ENCODE measurements around the gene MCUB. TPM values are rescaled to one million over a fixed set of nuclear protein-coding genes. Genes with fewer than 3 reads are reported as not detected.
"Not testable (repeated sequence)": the region's sequence is repeated elsewhere in the genome, so short reads cannot be mapped to it uniquely, and the experiment has no call there.

Gene MCUB
- polyA plus RNA-seq, 1 donor from 2014 or later, result 151 TPM

DNA sequence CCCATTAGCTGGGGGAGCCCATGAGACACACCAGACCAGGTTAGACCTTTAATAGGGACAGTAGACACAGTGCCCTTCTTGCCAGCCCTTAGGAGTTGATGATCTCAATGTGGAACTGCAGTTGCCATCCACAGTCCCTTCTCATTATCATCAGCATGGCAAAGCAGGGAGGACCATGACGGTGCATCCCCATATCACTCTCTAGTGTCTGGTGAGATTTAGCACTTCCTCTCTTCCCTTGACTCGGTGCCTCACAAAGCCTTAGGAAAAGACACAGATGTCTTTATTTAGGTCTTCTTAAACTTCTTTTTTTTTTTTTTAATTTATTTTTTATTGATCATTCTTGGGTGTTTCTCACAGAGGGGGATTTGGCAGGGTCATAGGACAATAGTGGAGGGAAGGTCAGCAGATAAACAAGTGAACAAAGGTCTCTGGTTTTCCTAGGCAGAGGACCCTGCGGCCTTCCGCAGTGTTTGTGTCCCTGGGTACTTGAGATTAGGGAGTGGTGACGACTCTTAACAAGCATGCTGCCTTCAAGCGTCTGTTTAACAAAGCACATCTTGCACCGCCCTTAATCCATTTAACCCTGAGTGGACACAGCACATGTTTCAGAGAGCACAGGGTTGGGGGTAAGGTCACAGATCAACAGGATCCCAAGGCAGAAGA lies 36.5 kb downstream of the MCUB start:
- Mint-ChIP-seq H3K4me1 (peaks cover 5 to 14% (median 8%) of the 10 kb centered on the region in 3 donors), H3K36me3 (peaks cover 13% of the 10 kb centered on the region)
- H3K9me3 Mint-ChIP-seq, H3K4me3 Mint-ChIP-seq, H3K27me3 Mint-ChIP-seq, H3K27ac Mint-ChIP-seq: not testable (repeated sequence)

DNA sequence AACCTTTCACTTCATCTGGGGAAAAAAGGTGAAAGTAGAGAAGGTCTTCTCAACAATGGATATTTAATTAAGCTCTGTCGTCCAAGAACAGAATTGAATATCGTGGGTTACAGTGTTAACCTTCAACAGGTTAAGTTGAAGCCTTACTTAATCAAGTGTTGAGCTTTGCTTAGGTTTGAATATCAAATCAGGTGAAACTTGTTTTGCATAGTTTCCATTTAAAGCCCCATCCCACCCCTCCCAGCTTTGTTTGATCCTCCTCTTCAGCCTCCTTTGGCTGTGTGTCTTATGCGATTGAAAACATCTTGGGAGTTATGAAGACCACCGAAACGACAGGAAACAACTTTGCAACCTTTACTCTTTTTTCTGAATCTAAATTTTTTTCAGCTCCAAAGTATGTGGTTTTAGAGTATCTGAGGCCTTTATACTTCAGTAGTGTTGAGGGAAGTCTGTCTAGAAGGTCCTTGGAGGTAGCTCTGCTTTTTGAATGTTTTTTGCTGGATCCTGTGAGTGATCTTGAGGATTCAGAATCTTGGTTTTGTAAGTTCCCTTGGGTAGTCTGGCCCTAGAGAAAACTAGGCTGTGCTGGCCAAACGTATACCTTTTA lies 39.1 kb downstream of the MCUB start:
- peaks cover 0 to 3% (median 2%) of the 10 kb centered on the region in 3 donors for H3K9me3 Mint-ChIP-seq
- no peak overlapping the region for H3K27ac Mint-ChIP-seq
- no peak overlapping the region for H3K4me3 Mint-ChIP-seq
- H3K36me3 Mint-ChIP-seq, result peaks cover 15% of the 10 kb centered on the region
- H3K4me1 Mint-ChIP-seq, result peaks cover 7 to 20% (median 19%) of the 10 kb centered on the region in 3 donors
- no peaks in the 10 kb centered on the region for H3K27me3 Mint-ChIP-seq

DNA sequence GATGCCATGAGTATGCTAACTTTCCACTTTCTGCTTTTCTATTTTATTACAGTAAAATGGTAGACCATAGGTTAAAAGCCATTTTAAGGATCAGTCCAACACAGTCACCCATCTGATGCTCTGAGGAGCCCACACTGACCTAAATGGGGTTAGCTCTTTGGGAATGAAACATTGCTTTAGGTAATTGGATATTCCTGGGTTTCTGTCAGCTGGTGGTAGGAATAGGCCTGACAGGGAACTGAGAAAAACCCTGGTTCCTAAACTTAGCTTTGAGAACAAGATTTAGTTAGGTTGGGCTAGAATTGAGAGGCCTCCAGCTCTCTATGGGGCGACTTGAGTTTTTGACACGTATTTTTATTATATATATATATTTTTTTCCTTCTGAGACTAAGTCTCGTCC lies 40.4 kb downstream of the MCUB start:
- H3K27me3 Mint-ChIP-seq, result no peaks in the 10 kb centered on the region
- no peak overlapping the region for H3K27ac Mint-ChIP-seq
- peaks cover 7 to 28% (median 26%) of the 10 kb centered on the region in 3 donors for H3K4me1 Mint-ChIP-seq
- H3K4me3 Mint-ChIP-seq, result no peak overlapping the region
- peaks cover 3 to 5% (median 4%) of the 10 kb centered on the region in 3 donors for H3K9me3 Mint-ChIP-seq
- H3K36me3 Mint-ChIP-seq, result peaks cover 20% of the 10 kb centered on the region

DNA sequence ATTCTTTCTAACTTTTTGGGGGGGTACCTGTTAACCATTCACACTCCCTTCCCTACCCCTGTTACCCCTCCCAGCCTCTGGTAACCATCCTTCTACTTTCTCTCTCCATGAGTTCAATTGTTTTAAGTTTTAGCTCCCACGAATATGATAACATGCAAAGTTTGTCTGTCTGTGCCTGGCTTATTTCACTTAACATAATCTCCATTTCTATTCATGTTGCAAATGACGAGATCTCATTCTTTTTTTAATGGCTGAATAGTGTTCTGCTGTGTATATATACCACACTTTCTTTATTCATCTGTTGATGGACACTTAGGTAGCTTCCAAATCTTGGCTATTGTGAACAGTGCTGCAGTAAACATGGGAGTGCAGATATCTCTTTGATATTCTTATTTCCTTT lies 41.3 kb downstream of the MCUB start:
- no peak overlapping the region for H3K27ac Mint-ChIP-seq
- H3K4me1 Mint-ChIP-seq, result peaks cover 10 to 34% (median 34%) of the 10 kb centered on the region in 3 donors
- H3K4me3 Mint-ChIP-seq, result no peak overlapping the region
- H3K9me3 Mint-ChIP-seq, result peaks cover 3 to 6% (median 5%) of the 10 kb centered on the region in 3 donors
- no peaks in the 10 kb centered on the region for H3K27me3 Mint-ChIP-seq
- peaks cover 20% of the 10 kb centered on the region for H3K36me3 Mint-ChIP-seq

DNA sequence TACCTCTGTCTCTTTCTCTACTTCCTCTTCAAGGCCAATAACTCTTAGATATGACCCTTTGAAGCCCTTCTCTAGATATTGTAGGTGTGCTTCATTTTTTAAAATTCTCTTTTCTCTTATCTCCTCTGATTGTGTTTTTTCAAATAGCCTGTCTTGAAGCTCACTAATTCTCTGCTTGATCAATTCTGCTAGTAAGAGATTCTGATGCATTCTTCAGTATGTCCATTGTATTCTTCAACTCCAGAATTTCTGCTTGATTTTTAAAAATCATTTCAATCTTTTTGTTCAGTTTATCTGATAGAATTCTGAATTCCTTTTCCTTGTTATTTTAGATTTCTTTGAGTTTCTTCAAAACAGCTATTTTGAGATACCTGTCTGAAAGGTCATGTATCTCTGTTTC lies 47.9 kb downstream of the MCUB start:
- Mint-ChIP-seq H3K27ac (no peak overlapping the region), H3K36me3 (peaks cover 25% of the 10 kb centered on the region)

DNA sequence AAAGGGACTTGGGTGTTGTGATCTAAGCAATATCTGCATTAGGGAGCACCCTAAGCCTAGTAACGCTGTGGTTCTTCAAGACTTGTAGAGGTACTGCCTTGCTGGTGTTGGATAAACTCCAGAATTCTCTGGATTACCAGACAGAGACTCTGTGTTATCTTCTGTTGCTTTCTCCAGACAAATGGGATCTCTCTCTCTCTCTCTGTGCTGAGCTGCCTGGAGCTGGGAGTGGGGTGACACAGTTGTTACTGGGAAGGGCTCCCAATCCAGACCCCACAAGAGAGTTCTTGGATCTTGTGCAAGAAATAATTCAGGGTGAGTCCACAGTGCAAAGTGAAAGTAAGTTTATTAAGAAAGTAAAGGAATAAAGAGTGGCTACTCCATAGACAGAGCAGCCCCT lies 48.8 kb downstream of the MCUB start:
- Mint-ChIP-seq H3K27ac (no peak overlapping the region), H3K27me3 (no peaks in the 10 kb centered on the region), H3K4me3 (no peak overlapping the region), H3K4me1 (peaks cover 19 to 42% (median 35%) of the 10 kb centered on the region in 3 donors), H3K9me3 (peaks cover 4 to 18% (median 14%) of the 10 kb centered on the region in 3 donors), H3K36me3 (peaks cover 26% of the 10 kb centered on the region)

More for the DNA sequence above, 47.9 kb downstream of the MCUB start:
- Mint-ChIP-seq H3K4me3 (no peak overlapping the region), H3K4me1 (peaks cover 13 to 34% (median 29%) of the 10 kb centered on the region in 3 donors), H3K9me3 (peaks cover 4 to 18% (median 14%) of the 10 kb centered on the region in 3 donors), H3K27me3 (no peaks in the 10 kb centered on the region)

DNA sequence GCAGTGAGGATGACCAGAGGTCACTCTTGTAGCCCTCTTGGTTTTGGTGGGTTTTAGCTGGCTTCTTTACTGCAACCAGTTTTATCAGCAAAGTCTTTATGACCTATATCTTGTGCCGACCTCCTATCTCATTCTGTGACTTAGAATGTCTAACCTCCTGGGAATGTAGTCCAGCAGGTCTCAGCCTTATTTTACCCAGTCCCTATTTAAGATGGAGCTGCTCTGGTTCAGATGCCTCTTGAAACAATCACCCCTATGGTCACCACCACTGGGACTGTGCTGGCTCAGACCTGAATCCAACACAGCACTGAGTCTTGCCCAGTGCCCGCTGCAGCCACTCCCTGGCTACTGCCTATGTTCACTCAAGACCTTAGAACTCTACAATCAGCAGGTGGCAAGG lies 49.4 kb downstream of the MCUB start:
- Mint-ChIP-seq H3K4me1 (peaks cover 24 to 47% (median 39%) of the 10 kb centered on the region in 3 donors), H3K36me3 (peaks cover 28% of the 10 kb centered on the region), H3K4me3 (no peak overlapping the region), H3K27me3 (no peaks in the 10 kb centered on the region), H3K27ac (no peak overlapping the region), H3K9me3 (peaks cover 4 to 17% (median 14%) of the 10 kb centered on the region in 3 donors)

DNA sequence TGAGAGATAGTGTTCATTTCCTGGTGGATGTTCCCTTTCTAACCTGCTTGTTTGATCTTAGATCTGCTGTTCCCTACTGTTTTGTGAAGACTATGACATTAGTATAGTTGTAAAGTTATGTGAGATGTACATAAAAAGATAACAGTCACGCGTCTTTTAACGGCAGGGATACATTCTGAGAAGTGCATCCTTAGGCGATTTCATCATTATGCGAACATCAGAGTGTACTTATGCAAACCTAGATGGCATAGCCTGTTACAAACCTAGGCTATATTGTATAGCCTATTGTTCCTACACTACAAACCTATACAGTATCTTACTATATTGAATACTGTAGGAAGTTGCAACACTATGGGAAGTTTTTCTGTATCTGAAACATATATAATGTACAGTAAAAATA lies 50.4 kb downstream of the MCUB start:
- Mint-ChIP-seq H3K27me3 (no peaks in the 10 kb centered on the region), H3K9me3 (peaks cover 4 to 16% (median 9%) of the 10 kb centered on the region in 3 donors), H3K4me3 (no peak overlapping the region), H3K36me3 (peaks cover 22% of the 10 kb centered on the region), H3K27ac (no peak overlapping the region), H3K4me1 (peaks cover 27 to 46% (median 38%) of the 10 kb centered on the region in 3 donors)

DNA sequence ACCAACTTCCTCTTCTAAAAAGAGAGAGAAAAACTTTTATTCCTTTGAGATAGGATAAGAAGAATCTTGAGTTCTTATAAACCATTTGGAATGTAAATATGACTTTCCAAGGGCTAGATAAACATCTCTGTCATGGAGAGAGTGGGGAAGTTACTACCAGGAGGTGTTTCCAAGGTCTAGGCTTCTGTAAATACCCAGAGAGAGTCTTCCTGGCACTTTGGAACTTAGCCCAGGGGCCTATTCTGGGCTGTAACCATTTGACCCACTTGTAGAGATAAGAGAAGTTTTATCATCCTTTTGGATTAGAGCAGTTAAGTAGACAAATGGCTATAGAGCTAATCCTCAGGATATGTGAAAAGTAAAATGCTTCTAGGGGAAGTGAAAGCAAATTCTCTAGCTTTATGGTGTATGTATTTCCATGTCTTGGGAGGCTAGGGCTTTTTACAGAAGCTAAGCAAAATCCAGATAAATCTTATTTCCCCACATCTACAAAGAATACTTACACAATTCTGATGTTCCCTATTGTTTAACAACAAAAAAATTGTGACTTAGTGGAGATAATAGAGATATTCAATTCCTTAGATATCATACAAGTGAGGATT lies 51.1 kb downstream of the MCUB start:
- Mint-ChIP-seq H3K4me1 (peaks cover 26 to 46% (median 40%) of the 10 kb centered on the region in 3 donors), H3K27ac (peak overlapping the region in 1 of 3 donors; percentile 53), H3K4me3 (no peak overlapping the region), H3K36me3 (peaks cover 24% of the 10 kb centered on the region), H3K27me3 (no peaks in the 10 kb centered on the region), H3K9me3 (peaks cover 4 to 15% (median 9%) of the 10 kb centered on the region in 3 donors)

DNA sequence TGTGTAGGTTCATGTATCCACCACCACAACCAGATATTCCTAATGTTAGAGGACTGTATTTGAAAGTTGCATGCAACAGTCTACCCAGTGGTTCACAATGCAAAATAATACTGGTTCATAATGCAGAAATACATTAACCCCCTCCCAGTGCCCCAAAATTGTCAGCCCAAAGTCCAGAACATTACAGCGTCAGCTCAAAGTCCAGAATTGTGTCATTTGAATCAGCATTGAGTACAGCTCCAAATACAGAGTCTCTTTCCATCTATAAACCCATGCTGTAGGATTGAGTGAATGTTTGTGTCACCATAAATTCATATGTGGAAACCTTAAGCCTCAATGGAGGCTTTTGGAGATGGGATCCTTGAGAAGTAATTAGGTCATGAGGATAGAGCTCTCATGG lies 54.0 kb downstream of the MCUB start:
- H3K27me3 Mint-ChIP-seq, result no peaks in the 10 kb centered on the region
- no peak overlapping the region for H3K27ac Mint-ChIP-seq
- peaks cover 14% of the 10 kb centered on the region for H3K36me3 Mint-ChIP-seq
- H3K9me3 Mint-ChIP-seq, result peaks cover 0 to 5% (median under 1%) of the 10 kb centered on the region in 3 donors
- H3K4me3 Mint-ChIP-seq, result peak overlapping the region in 1 of 4 donors; percentile 49
- H3K4me1 Mint-ChIP-seq, result peaks cover 23 to 48% (median 46%) of the 10 kb centered on the region in 3 donors

DNA sequence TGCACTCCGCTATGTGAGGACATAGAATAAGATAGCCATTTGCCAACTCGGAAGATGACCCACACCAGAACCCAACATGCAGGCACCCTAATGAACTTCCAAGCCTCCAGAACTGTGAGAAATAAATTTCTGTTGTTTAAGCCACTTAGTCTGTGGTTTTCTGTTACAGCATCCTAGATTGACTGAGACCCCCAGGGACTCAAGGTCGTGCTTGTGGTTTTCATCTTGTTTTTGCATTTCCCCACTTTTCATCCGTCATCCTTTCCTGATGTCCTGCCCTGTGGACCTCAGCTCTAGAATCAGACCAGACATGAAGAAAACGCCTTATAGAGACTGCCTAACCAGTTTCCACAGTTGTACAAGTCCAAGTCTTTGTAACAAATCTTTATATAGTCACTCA lies 54.4 kb downstream of the MCUB start:
- Mint-ChIP-seq H3K9me3 (peaks cover 0 to 5% (median 0%) of the 10 kb centered on the region in 3 donors), H3K4me3 (peak overlapping the region in 1 of 4 donors; percentile 49), H3K36me3 (peaks cover 14% of the 10 kb centered on the region), H3K4me1 (peaks cover 22 to 45% (median 45%) of the 10 kb centered on the region in 3 donors), H3K27me3 (no peaks in the 10 kb centered on the region), H3K27ac (no peak overlapping the region)

DNA sequence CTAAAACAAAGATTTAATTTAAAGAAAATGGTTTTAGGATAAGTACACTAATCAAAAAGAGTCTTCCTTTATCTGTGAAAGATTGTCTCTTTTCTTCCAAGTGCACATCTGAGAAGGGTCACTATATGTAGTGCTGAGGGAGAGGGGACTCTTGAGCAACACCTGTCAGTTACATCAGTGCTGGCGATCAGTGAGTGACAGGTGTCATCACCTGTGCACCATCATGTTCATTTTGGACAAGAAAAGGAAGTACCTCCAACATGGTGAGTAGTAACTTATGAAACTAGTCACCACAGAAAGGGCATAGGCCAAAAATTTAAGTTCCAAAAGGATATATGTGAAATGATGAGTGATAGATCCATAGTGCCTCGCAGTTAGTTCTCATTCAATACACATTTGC lies 55.7 kb downstream of the MCUB start:
- peaks cover 11% of the 10 kb centered on the region for H3K36me3 Mint-ChIP-seq
- H3K27ac Mint-ChIP-seq, result no peak overlapping the region
- peaks cover 19 to 43% (median 42%) of the 10 kb centered on the region in 3 donors for H3K4me1 Mint-ChIP-seq
- no peaks in the 10 kb centered on the region for H3K9me3 Mint-ChIP-seq
- no peak overlapping the region for H3K4me3 Mint-ChIP-seq
- no peaks in the 10 kb centered on the region for H3K27me3 Mint-ChIP-seq

DNA sequence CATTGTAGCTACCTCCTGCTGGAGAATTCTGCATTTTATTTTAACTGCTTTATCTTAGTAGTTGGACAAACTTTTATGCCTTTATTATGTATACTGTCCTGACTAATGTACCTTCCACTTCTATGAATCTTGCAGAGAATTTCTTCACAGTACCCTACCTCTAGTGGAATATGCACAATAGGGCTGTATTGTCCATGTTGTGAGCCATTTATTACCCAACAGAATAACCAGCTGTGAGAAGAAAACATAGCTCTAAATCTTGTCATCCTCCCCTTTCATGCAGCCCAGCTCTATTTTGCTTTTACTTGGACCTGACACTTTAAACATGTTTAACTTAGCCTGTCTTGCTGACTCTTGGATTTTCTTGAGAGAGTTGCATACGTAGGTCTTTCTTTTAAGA lies 56.2 kb downstream of the MCUB start:
- H3K4me1 Mint-ChIP-seq, result peaks cover 19 to 43% (median 41%) of the 10 kb centered on the region in 3 donors
- no peak overlapping the region for H3K27ac Mint-ChIP-seq
- no peaks in the 10 kb centered on the region for H3K9me3 Mint-ChIP-seq
- peaks cover 11% of the 10 kb centered on the region for H3K36me3 Mint-ChIP-seq
- H3K4me3 Mint-ChIP-seq, result no peak overlapping the region
- no peaks in the 10 kb centered on the region for H3K27me3 Mint-ChIP-seq

DNA sequence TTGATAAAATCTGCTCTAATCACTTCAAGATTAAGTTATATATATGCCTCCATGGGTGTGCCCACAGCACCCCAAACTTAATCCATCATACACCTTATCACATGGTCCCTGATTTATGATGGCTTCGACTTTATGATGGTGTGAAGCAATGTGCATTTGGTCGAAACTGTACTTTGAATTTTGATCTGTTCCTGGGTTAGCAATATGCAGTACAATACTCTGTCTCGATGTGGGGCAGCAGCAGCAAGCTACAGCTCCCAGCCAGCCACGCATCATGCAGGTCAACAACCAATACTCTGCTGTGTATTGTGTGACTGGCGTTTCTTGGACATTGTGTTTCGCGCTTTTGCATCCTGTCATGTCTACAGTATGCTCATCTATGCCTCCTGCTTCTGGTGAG lies 62.6 kb downstream of the MCUB start:
- H3K36me3 Mint-ChIP-seq, result peaks cover 10% of the 10 kb centered on the region
- H3K4me1 Mint-ChIP-seq, result peaks cover 3 to 17% (median 5%) of the 10 kb centered on the region in 3 donors

DNA sequence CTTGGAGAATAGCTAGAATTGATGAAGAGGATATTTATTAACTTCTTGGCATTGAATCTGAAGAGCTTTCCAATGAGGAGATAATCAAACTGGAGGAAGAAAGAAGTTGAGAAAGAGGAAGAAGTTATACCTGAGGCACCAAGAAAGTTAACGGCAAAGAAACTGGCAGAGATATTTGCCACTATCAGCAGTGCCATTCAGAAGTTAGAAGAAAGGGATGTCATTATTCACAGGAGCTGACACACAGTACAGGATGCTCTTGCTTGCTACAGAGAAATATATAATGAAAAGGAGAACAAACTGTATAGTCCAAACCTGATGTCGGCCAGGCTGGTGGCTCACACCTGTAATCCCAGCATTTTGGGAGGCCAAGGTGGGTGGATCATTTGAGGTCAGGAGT lies 64.5 kb downstream of the MCUB start:
- Mint-ChIP-seq H3K4me1 (peaks cover 12 to 19% (median 17%) of the 10 kb centered on the region in 3 donors), H3K27ac (peak overlapping the region in 1 of 3 donors; percentile 94), H3K9me3 (no peaks in the 10 kb centered on the region), H3K27me3 (no peaks in the 10 kb centered on the region), H3K4me3 (no peak overlapping the region), H3K36me3 (peaks cover 10% of the 10 kb centered on the region)

More for the DNA sequence above, 62.6 kb downstream of the MCUB start:
- Mint-ChIP-seq H3K27ac (no peak overlapping the region), H3K4me3 (no peak overlapping the region), H3K27me3 (no peaks in the 10 kb centered on the region), H3K9me3 (no peaks in the 10 kb centered on the region)
